ENCODE results near the gene RETREG3. TPM values are rescaled to one million over a fixed set of nuclear protein-coding genes. Genes with fewer than 3 reads are reported as not detected.

Gene RETREG3
- total and polyA plus RNA-seq, 9 of the 15 experiments (the other 6 are each of a cell fraction or from before 2014, with no cell fraction given) = 4.1 to 39.0 (median 16.9) TPM

- TF ChIP-seq ZBTB11 (CRISPR knock-in tag; IDR thresholded peaks at IDR 0.05) = 0 out of 6 replicates have a peak, but pooled peaks of 1 of the 3 experiments have one; percentile 61
- no peak for TF ChIP-seq SFPQ (IDR thresholded peaks at IDR 0.05; ENCODE audit: low read depth, low read length)
- peak; percentile 69 for TF ChIP-seq HCFC1 (IDR thresholded peaks at IDR 0.05; ENCODE audit: low read depth, low read length)
- TF ChIP-seq ZNF274 (IDR thresholded peaks at IDR 0.05; ENCODE audit: borderline replicate concordance, low read depth, low read length) = no peak
- TF ChIP-seq ATF7 (IDR thresholded peaks at IDR 0.05) = peak; percentile 65; the same call in 1 of the 2 replicates
- TF ChIP-seq MYC (IDR thresholded peaks at IDR 0.05; ENCODE audit: low read depth, low read length) = peak; percentile 45; the same call in 1 of the 2 replicates
- TF ChIP-seq MYC (CRISPR knock-in tag; IDR thresholded peaks at IDR 0.05; ENCODE audit: borderline replicate concordance, low read depth) = no peak
- 0 out of 2 replicates have a peak, but pooled peaks have one; percentile 42 for TF ChIP-seq ZBTB49 (CRISPR knock-in tag; IDR thresholded peaks at IDR 0.05; ENCODE audit: borderline replicate concordance)
- 0 out of 2 replicates have a peak, but pooled peaks have one; percentile 8 for TF ChIP-seq LCOR (CRISPR knock-in tag; IDR thresholded peaks at IDR 0.05)
- 0 out of 2 replicates have a peak, but pooled peaks have one; percentile 51 for TF ChIP-seq HBP1 (CRISPR knock-in tag; IDR thresholded peaks at IDR 0.05)
- TF ChIP-seq HNRNPH1 (optimal IDR thresholded peaks at IDR 0.05; ENCODE audit: low read depth, low read length) = no peak
- no peak for TF ChIP-seq ZNF764 (CRISPR knock-in tag; IDR thresholded peaks at IDR 0.05; ENCODE audit: low read depth)
- TF ChIP-seq CEBPB (tag; IDR thresholded peaks at IDR 0.05) = no peak
- no peak for TF ChIP-seq GTF2A2 (tag; IDR thresholded peaks at IDR 0.05)
- no peak for TF ChIP-seq CREBBP (IDR thresholded peaks at IDR 0.05; ENCODE audit: low read depth, low read length)
- TF ChIP-seq KLF1 (tag; IDR thresholded peaks at IDR 0.05) = no peak
- peak in 1 of 2 experiments; percentile 12; a peak in 1 of 4 replicates for TF ChIP-seq SIX5 (IDR thresholded peaks at IDR 0.05; ENCODE audit: borderline replicate concordance in 1 of 2, insufficient read depth in 1 of 2, low read depth in 1 of 2, low read length in 2 of 2)
These were observed at the start of gene RETREG3, which contains the start of gene TUBG1 (continued) for GRCh38 chr17:42609182-42609813.
